Stimulated activated CD4-positive, alpha-beta T cell treated with anti-CD3 and anti-CD28 coated beads, Interleukin-15, amount 100 ng/mL, for 24 hours (primary cell): ENCODE measurements around the gene WNT10A.
"Not testable (repeated sequence)": the region's sequence is repeated elsewhere in the genome, so short reads cannot be mapped to it uniquely, and the experiment has no call there.

ENCODE experiments used
- DNase-seq: peaks from one replicate; pipeline ENCODE4 v3.0.0-alpha.2; 2020

WNT10A gene

GRCh38 chr2:218880102-218880858 lies at the start of gene WNT10A:
Gene WNT10A, plus strand, starts transcription at chr2:218880852. Its CDS starts 144 bp downstream, at chr2:218880996.
- DNase-seq, result peak; percentile 76

GRCh38 chr2:218831378-218831990 lies 49.2 kb upstream of the WNT10A start, which contains the start of gene PRKAG3:
Gene PRKAG3, minus strand, starts transcription at chr2:218831803.
- DNase-seq, result no peak

- DNase-seq, result no peak
Measured at GRCh38 chr2:218832081-218832480, 48.6 kb upstream of the WNT10A start.

- DNase-seq, result no peak
Measured at GRCh38 chr2:218832520-218832919, 48.1 kb upstream of the WNT10A start.

- no peak for DNase-seq
Measured at GRCh38 chr2:218833023-218833609, 47.5 kb upstream of the WNT10A start.

- no peak for DNase-seq
Measured at GRCh38 chr2:218834685-218835084, 46.0 kb upstream of the WNT10A start.

- DNase-seq, result no peak
Measured at GRCh38 chr2:218837495-218837894, 43.2 kb upstream of the WNT10A start.

- DNase-seq, result no peak
Measured at GRCh38 chr2:218839430-218839829, 41.2 kb upstream of the WNT10A start.

- no peak for DNase-seq
Measured at GRCh38 chr2:218839888-218840287, 40.8 kb upstream of the WNT10A start.

- DNase-seq, result not testable (repeated sequence)
Measured at GRCh38 chr2:218844334-218844733, 36.3 kb upstream of the WNT10A start.

GRCh38 chr2:218846963-218847362 lies 33.7 kb upstream of the WNT10A start:
- DNase-seq, result not testable (repeated sequence)

GRCh38 chr2:218849721-218850120 lies 30.9 kb upstream of the WNT10A start:
- no peak for DNase-seq

GRCh38 chr2:218850796-218851195 lies 29.9 kb upstream of the WNT10A start:
- no peak for DNase-seq

- no peak for DNase-seq
Measured at GRCh38 chr2:218851286-218851685, 29.4 kb upstream of the WNT10A start.

- peak; percentile 76 for DNase-seq
Measured at GRCh38 chr2:218852911-218853667, 27.6 kb upstream of the WNT10A start.

- DNase-seq, result no peak
Measured at GRCh38 chr2:218853766-218854165, 26.9 kb upstream of the WNT10A start.

GRCh38 chr2:218854860-218855259 lies 25.8 kb upstream of the WNT10A start:
- no peak for DNase-seq

- no peak for DNase-seq
Measured at GRCh38 chr2:218855305-218856166, 25.1 kb upstream of the WNT10A start.

- DNase-seq, result no peak
Measured at GRCh38 chr2:218856167-218856895, 24.3 kb upstream of the WNT10A start.

- no peak for DNase-seq
Measured at GRCh38 chr2:218856896-218857243, 23.8 kb upstream of the WNT10A start.

GRCh38 chr2:218857371-218858137 lies 23.1 kb upstream of the WNT10A start:
- DNase-seq, result no peak
